ENCODE measurements around the gene PLXNA2. TPM values are rescaled to one million over a fixed set of nuclear protein-coding genes. Genes with fewer than 3 reads are reported as not detected.

The PLXNA2 gene
- polyA plus RNA-seq, 1 donor = 15.3 TPM

GRCh38 chr1:208268541-208269337 is 24.6 kb upstream of the PLXNA2 start:
- no peak for DNase-seq

DNA sequence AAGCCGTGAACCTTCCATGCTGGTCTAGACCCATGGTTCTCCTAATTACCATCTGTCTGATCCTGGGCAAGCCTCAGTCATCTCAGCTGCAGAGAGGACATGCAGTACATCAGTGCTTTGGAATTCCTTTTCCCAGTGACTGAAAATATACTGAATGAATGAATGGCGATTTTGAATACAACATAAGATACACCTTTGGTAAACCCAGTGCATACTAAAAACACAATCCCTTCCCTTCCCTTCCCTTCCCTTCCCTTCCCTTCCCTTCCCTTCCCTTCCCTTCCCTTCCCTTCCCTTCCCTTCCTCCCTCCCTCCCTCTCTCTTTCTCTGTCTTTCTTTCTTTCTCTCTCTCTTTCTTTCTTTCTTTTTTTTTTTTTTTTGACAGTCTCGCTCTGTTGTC is 21.3 kb upstream of the PLXNA2 start:
- DNase-seq = no peak

DNA sequence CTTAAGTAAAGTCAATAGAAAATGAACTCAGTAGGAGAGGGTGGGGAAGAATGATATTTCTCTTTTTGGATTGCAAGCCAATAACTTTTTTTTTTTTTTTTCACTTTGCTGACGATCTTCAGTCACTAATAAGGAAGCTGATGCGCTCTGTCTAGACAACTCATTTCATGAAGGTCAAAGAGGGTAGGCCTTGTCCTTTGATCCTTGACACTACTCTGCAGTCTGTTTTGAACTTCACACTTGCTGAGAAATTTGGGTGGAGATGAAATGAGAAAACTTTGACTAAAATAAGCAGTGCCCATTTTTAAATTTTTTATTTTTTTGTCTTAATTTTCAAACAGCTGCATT is 20.9 kb upstream of the PLXNA2 start:
- DNase-seq = no peak

DNA sequence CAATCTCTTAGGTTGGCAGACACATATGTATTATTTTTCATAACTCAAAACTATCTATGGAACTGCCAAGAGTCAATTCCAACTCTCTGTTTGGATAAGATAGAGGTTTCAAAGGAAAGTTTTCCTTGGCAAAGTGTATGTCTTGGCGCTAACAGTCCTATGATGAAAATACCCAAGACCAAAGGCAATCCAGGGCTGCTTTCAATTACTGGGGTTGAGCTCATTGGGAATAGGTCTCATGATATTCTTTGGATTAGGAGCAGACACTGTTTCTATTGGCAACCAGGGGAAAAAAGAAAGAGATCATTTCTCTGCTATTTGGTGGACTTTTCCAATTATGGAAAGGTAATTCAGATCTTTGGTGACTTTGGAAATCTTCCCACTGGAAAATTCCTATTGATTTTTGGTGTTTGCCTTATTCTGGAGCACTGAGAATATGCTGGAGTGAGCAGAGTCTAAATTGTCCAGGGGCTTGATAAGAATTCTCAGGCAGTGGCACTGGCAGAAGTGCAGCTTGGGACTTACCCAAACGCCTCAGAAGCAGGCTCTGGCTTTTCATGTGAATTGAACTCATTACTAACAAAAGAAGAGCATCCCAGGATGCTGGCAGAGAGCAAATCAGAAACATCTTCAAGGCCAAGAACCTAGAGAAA is 20.4 kb upstream of the PLXNA2 start:
- DNase-seq = no peak

DNA sequence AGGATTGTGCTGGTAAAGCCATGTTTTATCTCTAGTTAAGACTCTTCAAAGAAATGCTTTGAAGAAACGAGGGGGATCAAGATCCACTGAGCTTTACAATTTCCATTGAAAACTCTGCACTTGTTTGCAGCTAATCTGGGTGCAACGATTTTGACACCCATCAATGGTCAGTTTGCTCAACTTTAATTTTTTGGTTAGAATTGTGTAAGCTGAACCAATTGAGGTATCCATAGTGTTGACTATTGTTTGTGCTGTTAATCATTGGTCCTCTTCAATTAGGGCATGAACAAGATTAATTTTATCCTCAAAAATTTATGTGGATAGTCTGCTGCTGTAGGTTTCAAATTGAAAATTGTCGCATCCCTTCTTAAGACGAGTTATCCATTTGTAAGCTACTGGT is 17.7 kb upstream of the PLXNA2 start:
- no peak for DNase-seq

DNA sequence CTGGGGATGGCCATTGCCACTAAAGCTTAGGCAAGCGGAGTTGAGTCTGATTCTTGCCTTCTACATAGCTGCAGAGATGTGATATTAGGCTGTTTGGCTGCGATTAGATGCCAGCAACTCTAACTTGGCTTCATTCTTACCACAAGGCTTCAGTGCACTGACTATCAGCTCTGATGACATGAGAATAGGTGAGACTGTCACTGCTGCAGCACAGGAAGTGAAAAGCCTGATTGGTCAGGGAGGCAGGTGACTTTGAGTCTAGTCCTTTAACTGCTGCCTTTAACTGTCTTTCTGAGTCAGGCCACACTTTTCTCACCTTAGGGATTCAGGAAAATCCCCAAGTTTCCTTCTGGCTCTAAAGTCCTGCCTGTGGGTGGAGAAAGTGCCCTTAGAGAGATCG is 14.1 kb upstream of the PLXNA2 start:
- no peak for DNase-seq

DNA sequence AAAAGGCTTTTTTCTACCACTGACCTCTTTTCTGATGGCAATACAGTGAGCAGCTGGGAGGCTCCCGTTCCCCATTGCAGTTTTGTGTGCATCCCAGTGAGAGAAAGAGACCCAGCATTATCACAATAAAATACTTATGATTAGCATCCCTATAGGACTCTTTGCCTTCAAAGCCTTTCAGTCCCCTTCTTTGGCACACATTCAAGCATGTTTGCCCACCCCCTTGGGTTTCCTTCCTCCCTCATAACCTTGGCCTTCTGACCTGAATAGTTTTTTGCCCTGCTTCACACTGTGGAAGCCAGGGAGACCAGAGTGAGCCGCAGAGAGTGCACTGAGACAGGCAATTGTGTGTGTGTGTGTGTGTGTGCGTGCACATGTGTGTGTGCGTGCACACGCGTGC is 13.2 kb upstream of the PLXNA2 start:
- no peak for DNase-seq

GRCh38 chr1:208256556-208256955 is 12.4 kb upstream of the PLXNA2 start:
- DNase-seq = no peak

DNA sequence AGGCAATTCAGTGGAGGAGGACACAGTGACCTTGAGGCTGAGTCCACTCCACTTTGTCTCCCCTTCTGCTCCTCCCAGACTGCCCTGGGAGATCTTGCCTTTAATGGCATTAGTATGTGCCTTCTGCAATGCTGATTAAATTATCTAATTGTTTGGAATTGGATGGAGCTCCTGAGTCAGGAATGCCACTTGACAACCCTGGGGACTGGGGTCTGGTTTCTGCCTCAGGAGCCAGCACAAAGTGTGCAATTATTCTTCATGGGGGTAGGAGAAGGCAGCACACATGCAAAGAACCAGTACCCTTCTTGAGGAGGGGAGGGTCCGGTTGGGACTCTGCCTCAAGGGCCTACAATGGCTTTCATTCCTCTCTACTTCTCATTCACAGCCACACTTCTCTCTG is 11.9 kb upstream of the PLXNA2 start:
- DNase-seq = no peak

GRCh38 chr1:208254862-208255261 is 10.7 kb upstream of the PLXNA2 start:
- DNase-seq = no peak

DNA sequence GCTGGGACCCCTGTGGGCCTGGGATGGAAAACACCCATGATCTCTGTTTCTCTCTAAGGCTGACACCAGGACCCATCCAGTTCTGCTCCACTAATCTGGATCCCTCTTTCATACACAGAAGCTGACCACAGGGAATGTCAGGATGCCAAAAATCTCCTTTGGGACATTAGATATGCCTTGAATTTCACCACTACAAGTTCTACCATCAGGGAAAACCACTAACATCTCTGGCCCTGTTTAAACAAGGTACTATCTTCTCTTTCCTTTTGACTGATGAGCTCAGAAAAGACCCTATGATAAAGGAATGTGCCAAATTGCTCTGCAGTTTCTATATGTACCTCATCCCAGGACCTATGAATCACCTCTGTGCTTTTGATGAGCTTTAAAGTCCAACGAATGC is 10.2 kb upstream of the PLXNA2 start:
- DNase-seq = no peak

DNA sequence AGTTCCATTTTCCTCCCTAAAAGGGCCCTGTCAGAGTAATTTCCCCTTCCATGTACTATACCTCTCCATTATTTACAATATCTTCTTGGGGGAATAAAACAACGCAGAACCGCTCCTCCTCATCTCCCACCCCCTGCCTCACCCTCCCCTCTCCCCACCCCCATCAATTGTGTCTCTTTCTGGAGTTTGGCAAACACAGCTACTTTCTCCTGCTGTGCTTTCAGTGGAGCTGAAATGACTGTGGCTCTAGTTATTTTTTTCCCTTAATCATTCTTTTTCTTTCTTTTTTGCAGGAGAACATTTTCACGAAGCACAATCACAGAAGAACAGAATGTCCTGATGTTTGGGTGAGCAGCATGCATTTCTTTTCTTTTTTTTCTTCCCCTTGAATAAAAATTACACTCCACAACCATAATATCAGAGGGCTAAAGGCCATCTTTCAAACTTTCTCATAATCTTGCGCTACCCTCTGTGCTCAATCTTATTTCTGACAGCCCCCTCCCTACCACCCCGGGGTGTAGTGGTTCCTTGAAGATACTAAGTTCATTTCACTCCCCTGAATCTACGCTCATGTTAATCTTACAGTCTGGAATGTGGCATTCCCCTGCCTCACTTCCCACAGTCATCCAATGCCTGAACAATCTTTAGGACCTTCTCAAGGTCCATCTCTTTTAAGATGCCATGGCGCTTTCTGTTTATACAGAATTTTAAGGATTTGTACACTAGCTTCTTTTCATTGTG is 8.8 kb upstream of the PLXNA2 start:
- DNase-seq = no peak

GRCh38 chr1:208251911-208252835 is 8.0 kb upstream of the PLXNA2 start:
- DNase-seq = no peak

DNA sequence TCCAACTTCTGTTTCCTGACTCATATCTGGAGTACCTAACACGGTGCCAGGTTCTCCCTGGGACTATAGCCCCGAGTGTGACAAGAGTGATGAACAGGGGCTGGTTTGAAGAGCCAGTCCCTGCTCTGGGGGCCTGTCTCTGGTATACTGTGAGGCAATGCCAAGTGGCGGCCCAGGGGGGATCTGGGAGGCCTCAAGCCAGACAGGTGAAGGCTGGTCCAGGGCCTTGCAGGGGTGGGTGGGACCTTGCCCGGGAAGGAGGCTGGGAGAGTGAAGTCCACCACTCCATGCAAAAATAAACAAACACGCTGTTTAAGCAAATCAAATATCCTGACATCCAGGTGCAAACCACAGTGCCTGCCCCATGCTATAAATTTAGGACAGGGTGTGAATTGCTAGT is 6.8 kb upstream of the PLXNA2 start:
- no peak for DNase-seq

DNA sequence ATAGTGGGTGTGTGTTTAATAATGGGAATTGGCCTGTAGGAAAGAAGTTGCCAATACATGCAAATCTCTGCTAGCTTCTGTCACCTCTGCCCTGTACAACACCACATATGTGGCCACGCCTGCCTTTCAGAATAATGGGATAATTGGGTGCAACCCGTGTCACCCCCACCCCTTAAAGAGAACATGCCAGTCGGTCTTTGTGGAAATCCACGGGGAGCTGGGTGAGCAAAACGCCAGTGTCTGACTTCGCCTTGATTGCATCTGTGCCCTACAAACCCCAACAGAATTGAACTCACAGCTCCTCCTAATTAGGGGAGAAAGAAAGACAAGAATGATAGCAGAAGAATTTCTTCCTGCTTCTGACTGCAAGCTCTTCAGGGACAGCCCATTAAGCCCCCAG is 6.4 kb upstream of the PLXNA2 start:
- DNase-seq = no peak

DNA sequence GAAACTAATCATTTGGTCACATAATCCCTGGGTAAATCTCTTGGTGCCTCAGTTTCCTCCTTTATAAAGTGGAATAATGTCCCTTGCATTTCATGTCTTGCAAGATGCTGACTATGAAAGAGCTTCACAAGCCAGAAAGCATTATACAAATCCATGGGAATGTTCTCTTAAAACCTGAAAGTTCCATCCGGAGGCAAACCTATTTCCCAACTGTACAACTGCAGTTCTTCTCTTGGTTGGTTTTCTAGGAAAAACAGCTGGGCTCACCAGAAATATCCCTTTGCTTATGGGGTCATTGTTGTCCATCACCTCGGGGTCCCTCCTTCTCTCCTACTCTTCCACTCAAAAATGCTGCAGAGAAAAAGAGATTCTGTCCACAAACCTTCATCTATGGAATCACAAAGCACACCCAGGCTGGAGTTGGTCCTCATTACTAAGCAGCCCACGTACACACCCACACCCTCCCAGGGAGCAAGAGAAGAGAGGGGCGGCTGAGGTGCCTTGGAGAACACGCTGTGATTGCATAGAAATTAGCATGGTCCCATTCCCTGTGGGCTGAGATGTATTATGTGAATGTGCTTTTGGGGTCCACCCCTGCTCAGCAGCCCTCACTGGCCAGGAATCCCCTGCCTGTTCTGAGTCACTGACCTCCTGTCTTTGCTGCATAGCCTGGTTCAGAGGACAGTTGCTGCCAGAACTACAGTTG is 5.0 kb upstream of the PLXNA2 start:
- DNase-seq = no peak

- DNase-seq = no peak
Measured at GRCh38 chr1:208248307-208248801, 4.2 kb upstream of the PLXNA2 start.

GRCh38 chr1:208247696-208248095 is 3.5 kb upstream of the PLXNA2 start:
- no peak for DNase-seq

DNA sequence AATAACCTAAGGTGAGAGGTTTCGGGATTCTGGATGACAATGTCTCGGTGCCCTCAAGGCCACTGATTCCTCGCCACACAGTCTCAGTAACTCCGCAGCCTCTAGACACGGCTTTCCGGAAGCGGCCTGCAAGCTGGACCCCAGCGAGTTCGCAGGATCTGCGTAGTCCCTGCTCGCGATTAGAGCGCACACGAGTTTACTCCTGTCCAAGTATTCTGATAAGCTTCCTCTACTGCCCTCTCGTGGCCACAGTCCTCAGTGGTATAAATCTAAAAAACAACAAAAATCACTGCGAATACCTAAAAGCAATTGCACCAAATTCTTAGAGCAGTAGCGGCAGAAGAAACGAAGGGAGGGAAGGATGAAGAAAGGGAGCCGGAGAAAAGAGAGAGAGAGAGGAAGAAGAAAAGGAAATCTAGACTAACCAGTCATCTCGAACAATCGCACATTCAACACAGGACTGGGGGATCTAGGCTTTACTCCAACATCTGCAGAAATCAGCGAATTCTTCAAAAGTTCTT is 1.1 kb upstream of the PLXNA2 start:
- DNase-seq = peak; percentile 90

DNA sequence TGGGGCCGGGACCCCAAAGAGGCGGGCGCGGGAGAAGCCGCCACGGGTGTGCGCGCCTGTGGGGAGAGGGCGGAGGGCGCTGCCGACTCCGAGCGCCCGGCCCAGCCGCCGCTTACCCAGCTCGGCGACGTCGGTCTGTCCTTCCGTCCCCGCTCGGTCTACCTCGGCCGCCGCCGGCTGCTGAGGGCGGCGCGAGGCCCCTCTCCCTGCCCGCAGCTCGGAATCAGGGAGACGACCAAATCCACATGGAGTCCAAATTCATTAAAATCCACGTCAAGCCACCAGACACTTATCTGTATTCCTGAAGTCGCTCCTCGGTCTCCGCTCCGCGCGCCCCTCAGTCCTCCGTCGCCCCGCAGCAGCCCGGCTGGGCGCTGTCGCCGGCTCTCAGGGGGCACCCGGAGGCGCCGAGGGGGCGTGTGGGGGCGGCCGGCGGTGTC is 637 bp downstream of the PLXNA2 start:
- DNase-seq = no peak

- no peak for DNase-seq
Measured at GRCh38 chr1:208242941-208243526, 1.1 kb downstream of the PLXNA2 start.

Data from left kidney (tissue), 2 donors.